Measurements from ENCODE around the gene DNAJC17.

DNAJC17 gene

DNA sequence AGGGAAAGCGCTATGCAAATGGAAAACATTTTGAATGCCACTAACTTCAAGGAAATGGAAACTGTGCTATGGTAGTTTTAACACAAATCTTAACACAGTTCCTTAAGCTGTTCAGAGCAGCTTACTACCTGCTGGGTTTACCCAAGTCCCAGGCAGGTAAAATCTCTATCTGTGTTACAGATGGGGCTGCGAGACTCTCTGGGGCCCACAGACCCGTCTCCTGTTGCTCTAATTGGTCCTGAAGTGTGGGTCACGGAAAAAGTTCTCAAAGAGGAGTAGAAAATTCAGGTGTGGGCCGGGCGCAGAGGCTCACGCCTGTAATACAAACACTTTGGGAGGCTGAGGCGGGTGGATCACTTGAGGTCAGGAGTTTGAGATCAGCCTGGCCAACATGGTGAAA is 17.3 kb downstream of the DNAJC17 start:
- no peak for DNase-seq (ENCODE audit: low read depth)

DNA sequence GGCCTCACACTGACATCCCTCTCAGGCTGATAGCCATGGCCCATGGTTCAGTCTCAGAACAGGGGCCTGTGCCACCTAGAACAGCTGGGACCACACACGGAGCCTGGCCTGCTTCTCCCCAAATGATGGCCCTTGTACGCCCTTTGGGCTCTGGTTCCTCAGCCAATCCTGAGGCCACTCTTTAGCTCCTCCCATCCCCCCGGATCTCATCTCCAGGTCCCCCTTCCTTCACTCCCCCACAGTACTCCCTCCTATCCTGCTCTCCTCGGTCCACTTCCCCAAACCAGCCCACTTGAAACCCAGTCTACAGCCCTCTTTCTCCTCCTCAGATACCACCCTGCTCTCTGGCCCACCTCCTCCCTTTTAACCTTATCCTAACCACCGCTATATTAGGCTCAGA is 18.2 kb downstream of the DNAJC17 start:
- no peak for DNase-seq (ENCODE audit: low read depth)

DNA sequence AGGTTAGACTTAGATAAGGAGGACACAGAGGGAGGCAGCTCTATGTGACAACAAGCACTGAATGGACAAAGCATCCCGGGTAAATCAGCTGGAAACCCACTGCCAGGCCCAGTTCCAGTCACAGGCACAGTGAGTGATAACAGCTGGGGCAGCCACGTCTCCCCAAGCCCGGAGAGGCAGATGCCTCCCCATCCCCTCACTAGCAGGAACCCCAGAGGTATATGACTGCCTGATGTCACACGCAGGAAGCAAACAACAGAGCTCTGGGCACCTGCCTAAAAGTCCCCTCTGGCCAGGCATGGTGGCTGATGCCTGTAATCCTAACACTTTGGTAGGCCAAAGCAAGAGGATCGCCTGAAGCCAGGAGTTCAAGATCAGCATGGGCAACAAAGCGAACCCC is 19.3 kb downstream of the DNAJC17 start:
- DNase-seq (ENCODE audit: low read depth), result no peak

DNA sequence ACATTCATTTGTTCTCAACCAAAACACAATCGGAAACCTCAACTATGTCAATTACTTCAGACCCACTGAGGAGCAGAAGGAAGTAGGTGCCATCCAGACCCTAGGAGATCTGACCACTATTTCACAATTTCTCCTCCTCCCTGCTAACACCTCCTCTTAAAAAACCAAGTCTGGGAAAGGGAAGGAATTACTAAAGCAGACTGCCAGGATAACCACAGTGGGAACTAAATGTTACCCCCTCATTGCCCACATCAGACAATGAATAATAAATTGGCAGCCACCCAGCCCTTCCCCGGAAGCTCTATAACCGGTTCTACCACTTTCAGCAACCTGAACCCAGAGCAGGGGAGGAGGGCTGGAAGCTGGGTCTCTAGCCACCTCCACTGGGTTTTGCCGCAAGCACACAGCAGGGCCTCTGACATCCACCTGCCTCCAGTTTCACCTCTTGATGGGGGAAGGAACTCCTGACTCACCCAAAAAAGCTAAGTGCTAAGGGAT is 19.9 kb downstream of the DNAJC17 start:
- no peak for DNase-seq (ENCODE audit: low read depth)

DNA sequence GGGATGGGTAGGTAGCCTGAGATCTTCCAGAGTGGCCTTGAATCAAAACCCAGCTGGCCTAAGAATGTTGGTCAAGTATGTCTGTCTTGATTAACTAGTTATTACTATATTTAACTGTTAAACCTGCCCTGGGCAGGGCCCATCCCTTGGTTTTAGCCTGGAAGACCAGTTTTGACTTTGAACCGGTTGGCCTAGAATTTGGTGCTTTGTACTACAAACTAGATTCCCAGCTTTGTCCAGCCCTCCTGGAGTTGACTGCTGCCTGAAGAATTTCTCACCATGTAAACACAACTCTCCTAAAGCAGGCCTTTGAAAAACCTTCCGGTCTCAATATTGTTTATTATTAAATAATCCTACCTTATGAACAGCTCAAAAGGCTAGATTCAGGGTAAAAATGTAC is 21.5 kb downstream of the DNAJC17 start:
- no peak for DNase-seq (ENCODE audit: low read depth)

DNA sequence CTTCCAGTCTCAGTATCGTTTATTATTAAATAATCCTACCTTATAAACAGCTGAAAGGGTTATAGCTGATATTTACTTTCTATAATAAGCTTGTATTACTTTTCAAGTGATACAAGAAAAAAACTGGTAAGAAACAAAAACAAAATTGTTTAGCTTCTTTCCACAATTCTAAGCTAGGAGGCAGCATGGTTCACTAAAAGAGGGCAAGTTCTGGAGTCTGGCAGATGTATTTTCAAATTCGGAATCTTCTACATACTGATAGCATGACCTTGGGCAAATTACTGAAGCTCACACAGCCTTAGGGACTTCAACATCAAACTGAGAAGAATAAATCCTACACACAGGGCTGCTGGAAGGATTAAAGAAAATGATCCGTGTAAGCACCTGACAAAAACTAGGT is 22.1 kb downstream of the DNAJC17 start:
- DNase-seq (ENCODE audit: low read depth), result no peak

DNA sequence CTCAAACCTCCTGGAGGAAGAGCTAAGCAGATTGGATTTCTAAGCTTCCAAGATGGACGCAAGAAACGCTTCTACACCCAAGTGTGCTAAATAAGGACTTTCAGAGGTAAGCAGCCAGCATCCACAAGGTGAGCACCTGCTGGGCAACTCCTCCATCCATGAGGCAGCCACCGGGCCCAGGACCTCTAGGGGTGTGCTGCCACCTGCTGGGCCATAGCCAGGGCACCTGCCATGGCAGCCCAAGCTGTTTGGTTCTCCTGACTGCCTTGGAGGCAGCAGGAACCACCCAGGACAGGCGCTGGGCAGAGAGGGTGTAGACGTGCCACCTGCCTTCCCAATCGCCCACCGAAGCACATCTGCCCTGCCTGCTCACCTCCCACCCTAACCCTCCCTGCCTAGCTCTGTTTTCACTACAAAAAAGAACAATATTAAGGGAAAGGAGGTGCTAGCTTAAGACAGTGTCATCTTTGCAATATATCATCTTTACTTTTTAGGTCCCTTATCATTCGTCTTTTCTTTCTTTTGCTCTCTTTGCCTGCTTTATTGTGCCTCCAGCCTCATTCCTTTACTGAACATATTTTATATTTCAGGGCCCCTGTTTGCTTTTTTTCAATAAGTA is 24.6 kb downstream of the DNAJC17 start:
- DNase-seq (ENCODE audit: low read depth), result no peak

DNA sequence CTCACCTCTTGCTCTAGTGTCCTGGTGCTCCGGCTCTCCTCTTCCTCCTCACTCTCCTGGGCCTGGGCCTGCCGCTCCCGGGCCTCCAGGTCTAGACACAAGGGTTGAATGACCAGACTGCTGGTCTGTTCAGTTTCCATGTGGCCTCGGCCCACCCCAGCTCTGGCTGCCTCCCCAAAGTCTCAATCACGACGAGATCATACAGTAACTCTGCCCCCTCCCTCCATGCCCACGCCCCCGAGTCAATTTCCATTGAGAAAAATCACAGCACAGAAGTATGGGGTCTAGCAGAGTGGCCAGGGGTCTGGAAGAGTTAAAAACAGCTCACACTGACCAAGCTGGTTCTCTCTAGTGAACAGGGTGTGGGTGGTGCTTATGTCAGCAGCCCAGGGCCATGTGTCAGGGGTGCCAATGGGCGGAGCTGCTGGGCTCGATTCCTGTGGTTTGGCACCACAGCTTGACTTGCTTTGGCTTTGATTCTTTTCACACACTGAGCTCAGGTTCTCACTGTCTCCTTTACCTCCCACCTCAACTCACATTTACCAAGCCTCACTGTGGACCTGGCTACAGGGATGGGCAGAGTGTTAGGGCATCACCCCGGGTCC is 30.6 kb downstream of the DNAJC17 start:
- no peak for DNase-seq (ENCODE audit: low read depth)

DNA sequence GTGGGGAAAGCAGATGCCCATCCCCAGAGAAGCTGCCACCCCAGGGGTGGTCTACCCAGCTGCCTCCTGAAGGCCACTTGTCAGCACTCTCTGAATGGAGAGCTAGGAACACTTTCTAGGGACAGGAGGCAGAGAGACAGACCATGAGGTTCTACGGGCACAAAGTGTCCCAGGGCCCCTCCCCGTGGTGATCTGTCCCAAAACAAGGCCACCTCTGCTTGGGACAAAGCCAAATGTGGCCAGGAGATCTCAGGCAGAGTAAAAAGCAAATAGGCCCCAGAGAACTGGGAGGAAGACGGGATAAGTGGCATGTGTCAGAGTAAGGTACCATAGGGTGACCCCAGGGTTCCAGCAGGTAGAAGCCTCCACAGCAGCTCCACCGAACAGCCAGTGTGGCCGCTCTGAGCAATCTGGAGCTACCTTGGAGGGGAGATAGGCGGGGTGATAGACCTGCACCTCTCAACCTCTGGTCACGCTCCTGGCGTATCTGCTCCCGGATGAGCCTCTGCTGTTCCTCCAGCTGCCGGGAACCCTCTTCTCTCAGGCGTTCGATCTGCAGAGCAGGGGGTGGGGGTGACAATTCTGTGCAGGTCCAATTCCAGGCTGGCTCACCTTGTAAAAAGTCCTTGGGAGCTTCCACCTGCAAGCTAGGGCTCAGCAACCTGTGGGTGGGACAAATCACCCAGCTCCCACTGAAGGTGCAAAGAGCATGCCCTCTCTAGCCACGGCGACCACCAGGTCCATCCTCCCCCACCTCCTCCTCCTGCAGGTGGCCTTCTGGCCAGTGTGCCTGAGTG is 31.3 kb downstream of the DNAJC17 start:
- DNase-seq (ENCODE audit: low read depth), result no peak

DNA sequence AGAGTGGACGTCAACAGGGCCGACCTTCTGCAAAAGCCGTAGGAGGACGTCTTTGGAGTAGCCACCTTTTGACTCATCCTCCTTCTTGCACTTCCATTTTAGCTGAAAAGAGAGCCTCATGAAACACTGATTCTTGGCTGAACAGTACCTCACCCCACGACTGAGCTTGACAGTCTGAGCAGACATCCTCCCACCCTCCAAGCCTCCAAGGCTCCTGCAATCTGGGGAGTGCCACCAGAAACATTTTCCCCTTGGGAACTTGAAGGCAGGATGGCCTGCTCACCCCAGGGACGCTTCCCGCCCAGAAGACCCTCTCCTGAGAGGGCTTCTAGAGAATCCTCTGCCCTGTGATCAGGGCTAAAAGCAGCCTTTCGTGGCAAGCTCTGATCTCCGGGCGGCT is 32.3 kb downstream of the DNAJC17 start:
- no peak for DNase-seq (ENCODE audit: low read depth)

DNA sequence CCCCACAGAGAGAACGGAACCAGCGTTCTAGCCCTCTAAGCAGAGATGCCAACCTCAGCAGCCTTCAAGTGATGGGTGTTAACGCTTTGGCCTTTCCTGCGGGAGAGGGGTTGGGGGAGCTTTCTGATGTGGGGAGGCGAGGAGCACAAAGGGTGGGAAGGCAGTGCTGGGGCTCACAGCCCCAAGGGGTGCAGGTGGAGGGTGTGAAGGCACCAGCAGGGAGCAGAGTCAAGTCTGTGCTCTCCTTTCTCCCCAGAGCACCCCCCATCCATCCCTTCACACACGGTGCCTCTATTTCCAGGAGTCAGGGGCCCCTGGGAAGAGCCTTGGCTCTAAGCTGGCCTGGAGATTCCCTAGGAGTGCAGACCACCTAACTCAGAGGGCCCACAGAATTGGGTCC is 33.4 kb downstream of the DNAJC17 start:
- no peak for DNase-seq (ENCODE audit: low read depth)

DNA sequence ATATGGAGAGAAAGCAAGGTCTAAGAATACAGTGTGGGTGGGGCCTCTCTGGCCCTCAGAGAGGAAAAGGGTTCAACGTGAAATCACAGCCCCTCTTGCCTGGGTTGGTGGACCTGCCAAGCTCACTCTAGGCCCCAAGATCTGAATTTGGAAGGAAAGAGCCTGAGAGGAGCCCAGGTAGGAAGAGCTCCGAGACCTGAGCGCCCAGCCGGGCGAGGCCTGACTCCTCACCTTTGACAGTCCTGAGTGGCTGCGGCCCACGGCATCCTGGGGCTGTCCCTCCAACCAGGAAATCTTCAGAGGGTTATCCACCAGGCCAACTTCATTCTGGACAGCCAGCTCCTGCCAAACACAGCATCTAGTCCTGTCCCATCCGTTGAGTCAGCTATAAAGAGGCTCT is 33.8 kb downstream of the DNAJC17 start:
- no peak for DNase-seq (ENCODE audit: low read depth)

DNA sequence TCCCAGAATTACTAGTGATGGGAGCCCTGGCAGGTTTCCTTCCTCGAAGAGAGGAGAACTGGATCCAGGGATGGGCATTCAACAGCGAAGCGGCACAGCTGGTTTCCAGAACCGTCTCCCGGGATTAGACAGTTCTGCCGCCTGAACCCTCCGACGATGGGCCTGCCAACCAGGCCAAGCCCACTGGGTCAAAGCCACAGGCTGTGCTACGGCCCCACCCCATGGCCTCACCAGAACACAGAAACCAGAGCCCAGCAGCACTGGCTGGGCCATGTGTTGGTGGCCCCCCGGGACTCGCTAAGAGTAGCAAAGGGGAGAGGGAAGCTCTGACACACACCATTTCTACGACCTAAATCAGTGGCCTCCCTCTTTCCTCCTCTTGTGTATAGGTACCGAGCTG is 35.3 kb downstream of the DNAJC17 start:
- DNase-seq (ENCODE audit: low read depth), result no peak

DNA sequence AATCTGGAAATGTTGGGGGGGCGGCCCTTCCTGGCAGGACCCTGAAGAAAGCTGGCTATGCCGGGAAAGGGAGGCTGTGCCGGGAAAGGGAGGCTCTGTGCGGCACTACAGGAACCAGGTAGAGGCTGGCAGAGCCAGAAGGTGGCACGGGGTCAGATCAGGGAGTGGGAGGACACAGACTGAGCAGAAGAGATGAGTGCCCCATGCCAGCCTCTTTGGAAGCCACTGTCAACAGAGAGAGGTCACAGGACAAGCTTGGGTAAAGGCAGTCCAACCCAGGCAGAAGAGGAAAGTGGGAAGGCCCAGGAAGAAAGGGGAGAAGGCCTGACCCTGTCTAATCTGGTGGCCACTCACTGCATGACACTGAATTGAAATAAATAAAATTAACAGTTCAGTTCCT is 36.0 kb downstream of the DNAJC17 start:
- DNase-seq (ENCODE audit: low read depth), result no peak

DNA sequence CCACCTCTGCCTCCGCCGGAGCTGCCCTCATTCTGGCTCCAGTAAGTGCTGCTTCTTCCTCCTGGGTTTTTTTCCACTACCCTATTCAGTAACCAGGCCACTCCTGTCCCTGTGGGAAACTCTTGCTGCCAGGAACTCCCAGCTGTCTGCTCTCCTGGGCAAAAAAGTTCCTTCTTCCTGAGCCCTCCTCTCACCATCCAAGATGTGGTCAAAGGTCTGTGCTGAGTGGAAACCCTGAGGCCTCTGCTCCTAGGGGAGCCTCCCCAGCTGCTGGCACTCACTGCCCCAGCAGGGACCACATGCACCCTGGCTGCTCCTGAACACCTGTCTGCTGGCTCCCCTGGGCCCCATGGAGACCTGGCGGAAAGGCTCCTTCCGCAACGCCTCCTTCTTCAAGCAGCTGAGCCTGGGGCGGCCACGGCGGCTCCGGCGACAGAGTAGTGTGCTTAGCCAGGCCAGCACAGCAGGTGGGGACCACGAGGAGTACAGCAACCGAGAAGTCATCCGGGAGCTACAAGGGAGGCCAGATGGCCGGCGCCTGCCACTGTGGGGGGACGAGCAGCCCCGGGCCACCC is 37.0 kb downstream of the DNAJC17 start:
- no peak for DNase-seq (ENCODE audit: low read depth)

DNA sequence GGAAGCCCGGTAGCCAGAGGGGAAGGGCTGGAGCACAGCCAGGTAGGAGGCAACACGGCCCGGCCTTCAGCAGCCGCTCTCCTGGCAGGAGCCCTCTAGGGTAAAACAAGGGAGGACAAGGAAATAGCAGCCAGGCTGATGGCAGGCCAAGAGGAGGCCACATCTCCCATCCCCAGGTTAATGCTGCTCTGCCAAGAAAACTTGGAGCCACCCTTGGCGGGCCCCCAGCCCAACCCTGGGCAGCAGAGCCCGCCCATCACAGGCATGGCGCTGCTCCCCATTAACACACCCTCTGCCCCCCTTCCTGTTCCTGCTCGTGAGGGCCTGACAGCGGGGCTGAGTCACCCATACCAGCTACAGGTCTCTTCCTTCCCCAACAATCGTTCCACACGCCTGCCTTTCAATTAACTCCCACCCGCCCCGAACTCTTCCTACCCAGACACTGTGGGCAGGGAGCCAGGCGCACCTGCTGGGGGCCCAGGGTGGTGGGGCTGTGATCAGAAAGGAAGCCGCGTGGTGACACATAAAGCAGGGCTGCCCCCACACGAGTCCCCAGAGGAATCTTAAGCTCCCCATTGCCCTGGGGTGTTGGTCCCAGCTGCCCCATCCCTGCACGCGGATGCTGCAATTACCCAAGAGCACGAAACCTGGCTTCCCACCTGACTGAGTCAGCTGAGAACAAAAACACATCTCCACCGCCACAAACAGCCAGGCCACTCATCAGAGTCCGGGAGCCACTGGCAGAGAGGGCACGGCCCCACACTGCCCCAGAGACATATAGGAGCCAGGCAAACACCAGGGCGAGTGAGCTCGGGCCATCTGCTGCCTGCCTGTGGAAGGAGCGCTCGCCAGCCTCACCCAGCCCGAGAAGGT is 37.8 kb downstream of the DNAJC17 start, which contains the start of gene C15orf62:
C15orf62 (plus strand) TSS at position 707 of the 873 bp plus-strand sequence. CDS start 516 bp downstream, outside the sequence.
- DNase-seq (ENCODE audit: low read depth), result no peak

DNA sequence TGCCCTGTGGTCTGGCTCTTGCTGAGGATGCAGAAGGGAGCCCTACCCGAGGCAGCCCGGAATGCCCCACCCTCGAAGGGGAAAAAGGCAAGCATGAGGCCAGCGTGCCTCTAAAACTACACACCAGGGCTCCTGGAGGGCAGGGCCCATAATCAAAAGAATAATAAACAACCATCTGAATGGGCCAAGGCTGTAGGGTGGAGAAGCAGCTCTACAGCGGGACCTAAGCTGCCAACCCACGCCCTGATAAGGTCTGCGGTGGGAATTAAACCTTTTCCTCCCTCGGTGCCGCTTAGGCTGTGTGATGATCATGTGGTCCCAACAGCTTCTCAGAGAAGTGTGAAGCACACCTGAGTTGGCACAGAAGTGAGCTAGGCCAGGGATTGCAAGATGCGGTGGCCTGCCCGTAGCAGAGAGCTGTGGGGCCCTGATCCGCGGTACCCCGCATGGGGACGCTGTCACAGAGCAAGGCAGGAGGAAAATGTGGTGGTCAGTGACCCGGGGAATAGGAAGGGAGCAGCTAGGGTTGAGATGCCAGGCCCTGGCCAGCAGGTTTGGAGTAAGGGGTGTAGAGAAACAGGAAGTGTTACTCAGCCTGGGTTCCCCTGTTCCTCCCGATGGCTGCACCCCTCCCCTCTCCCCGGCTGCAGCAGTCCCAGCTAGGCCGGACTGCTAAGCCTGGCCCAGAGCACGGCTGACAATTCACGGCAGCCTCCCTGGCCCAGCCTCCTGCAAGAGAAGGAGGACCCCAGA is 38.6 kb downstream of the DNAJC17 start:
- DNase-seq (ENCODE audit: low read depth), result no peak

DNA sequence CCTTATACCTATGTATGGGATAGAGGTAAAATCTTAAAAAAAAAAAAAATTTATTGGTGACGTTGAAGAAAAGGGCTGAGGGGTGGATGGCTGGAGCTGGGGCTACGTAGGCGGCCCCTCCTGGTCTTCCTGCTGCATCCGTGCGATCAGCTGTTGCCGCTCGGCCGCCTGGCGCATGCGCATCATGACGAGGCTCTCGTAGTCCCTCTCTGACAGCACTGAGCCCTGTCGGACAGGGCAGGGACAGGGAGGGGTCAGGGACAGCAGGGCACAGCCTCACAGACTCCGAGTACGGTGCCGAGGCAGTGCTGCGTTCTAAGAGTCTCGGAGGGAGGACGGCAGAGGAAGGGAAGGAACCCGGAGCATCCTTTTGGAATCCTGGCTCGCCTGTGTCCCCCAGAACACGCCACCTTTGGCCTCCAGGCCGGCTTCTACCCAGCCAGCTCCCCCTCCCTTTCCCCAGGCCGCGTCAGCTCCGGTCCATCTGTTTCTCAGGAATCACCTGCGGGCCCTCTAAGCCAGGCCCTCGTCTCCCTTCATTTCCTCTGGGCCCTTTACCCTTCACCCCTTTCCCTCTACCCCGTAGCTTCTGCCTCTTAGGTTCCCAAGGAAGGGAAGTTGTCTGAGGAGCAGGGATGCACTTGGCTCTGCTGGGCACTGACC is 39.3 kb downstream of the DNAJC17 start:
- DNase-seq (ENCODE audit: low read depth), result no peak

DNA sequence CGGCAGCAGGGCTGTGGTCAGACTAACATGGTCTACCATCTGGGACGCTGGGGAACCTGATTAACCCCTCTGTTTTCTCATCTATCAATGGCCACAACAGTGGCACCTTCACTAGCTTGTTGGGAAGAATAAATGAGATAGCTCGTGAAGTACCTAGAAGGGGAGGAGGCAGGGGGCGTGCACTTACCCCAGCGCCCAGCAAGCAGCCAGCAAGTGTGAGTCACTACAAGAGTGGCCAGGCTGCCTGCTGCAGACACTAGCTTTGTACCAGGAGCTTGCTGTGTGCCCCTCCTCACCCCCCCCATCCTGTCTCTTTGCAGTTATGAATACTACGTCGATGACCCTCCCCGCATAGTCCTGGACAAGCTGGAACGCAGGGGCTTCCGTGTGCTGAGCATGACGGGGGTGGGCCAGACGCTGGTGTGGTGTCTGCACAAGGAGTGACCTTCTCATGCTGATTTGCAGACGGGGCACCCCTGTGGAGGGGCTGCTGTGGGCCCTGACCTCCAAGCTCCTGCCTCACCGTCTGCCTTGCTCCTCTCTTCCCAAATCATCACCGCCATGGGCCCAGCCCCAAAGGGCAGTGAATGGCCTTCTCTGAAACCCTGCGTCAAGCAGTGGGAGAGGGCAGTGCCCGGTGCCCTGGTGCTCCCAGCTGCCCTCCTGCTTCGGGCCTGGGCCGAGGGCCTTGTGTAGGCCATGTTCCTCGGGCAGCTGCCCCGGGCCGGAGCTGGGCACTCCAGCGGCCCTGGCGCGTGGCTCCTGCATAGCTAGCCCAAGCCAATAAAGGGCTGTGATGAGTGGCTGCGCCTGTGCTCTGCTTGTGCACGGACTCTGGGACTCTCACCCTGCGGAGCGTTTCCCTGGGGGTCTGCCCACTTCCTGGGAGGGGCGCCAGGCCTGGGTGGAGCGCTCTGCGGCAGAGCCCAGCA is 40.1 kb downstream of the DNAJC17 start:
- DNase-seq (ENCODE audit: low read depth), result no peak
